Osteoblast (primary cell): Measurements from ENCODE around the gene C14orf180. TPM values are rescaled to one million over a fixed set of nuclear protein-coding genes. Genes with fewer than 3 reads are reported as not detected.
"Not testable (repeated sequence)": the region's sequence is repeated elsewhere in the genome, so short reads cannot be mapped to it uniquely, and the experiment has no call there.

ENCODE experiments used
- DNase-seq: peaks from one replicate; pipeline ENCODE4 v3.0.0; 2011; ENCODE audit warnings: low spot score, mixed read lengths; ENCODE audit not compliant: insufficient read length; ENCODE audit errors: missing footprints
- H2AFZ ChIP-seq: 2 replicates; pipeline ENCODE4 v1.6.0; 2011; ENCODE audit warnings: mild to moderate bottlenecking, low read length
- H3K27ac ChIP-seq: 2 replicates; pipeline ENCODE4 v1.5.1; 2011; ENCODE audit warnings: mild to moderate bottlenecking, low read depth, low read length, moderate library complexity
- H3K27me3 ChIP-seq: 2 replicates; pipeline ENCODE4 v1.6.0; 2012; ENCODE audit warnings: mild to moderate bottlenecking, control low read depth, inconsistent platforms, low read length, moderate library complexity; ENCODE audit not compliant: insufficient read depth
- H3K36me3 ChIP-seq: 2 replicates; pipeline ENCODE4 v1.5.1; 2011; ENCODE audit warnings: mild to moderate bottlenecking, low read length, control low read depth, moderate library complexity; ENCODE audit not compliant: insufficient read depth
- H3K4me1 ChIP-seq: 2 replicates; pipeline ENCODE4 v1.5.1; 2011; ENCODE audit warnings: mild to moderate bottlenecking, low read length, control low read depth, moderate library complexity; ENCODE audit not compliant: insufficient read depth
- H3K4me2 ChIP-seq: 2 replicates; pipeline ENCODE4 v1.6.0; 2011; ENCODE audit warnings: mild to moderate bottlenecking, low read length; ENCODE audit not compliant: insufficient read depth
- H3K4me3 ChIP-seq: fragments of 200-600 bp; sonication (generic); 3 replicates; pipeline ENCODE4 v1.5.1; 2012; ENCODE audit warnings: mild to moderate bottlenecking, low read length, inconsistent platforms; ENCODE audit not compliant: insufficient read depth
- H3K79me2 ChIP-seq: 2 replicates; pipeline ENCODE4 v1.6.0; 2012; ENCODE audit warnings: mild to moderate bottlenecking, low read length, control low read depth, inconsistent platforms; ENCODE audit not compliant: insufficient read depth
- H3K9me3 ChIP-seq: 2 replicates; pipeline ENCODE4 v1.5.1; 2011; ENCODE audit warnings: low read depth, low read length, control low read depth
- H4K20me1 ChIP-seq: 2 replicates; pipeline ENCODE4 v1.6.0; 2012; ENCODE audit warnings: mild to moderate bottlenecking, low read length, control low read depth; ENCODE audit not compliant: insufficient read depth
- CTCF ChIP-seq: IDR thresholded peaks from 2 replicates; pipeline ENCODE4 v1.5.1; 2011; ENCODE audit warnings: mild to moderate bottlenecking, low read depth, low read length, moderate library complexity; ENCODE audit errors: extremely low read depth
- total RNA-seq: library from RNA; depleted of rRNA; stranded (reverse); fragments of >200 nt; gene quantifications from 2 replicates; pipeline ENCODE4 v1.2.3, GENCODE V29; 2012

C14orf180 gene
- total RNA-seq, 1 donor: not detected

GRCh38 chr14:104636131-104636530 is 56.6 kb downstream of the C14orf180 start:
- no peaks in the 10 kb centered on the region for H3K4me1 ChIP-seq
- H3K79me2 ChIP-seq: no peaks in the 10 kb centered on the region
- H4K20me1 ChIP-seq: no peaks in the 10 kb centered on the region
- TF ChIP-seq CTCF: no peak
- peaks cover 3% of the 10 kb centered on the region for H3K27me3 ChIP-seq
- H3K9me3 ChIP-seq: no peaks in the 10 kb centered on the region
- H3K4me3 ChIP-seq: no peak overlapping the region
- no peak overlapping the region for H2AFZ ChIP-seq
- H3K4me2 ChIP-seq: no peak overlapping the region
- H3K36me3 ChIP-seq: no peaks in the 10 kb centered on the region
- peak; percentile 73 for DNase-seq
- no peak overlapping the region for H3K27ac ChIP-seq

GRCh38 chr14:104636846-104637545 is 57.4 kb downstream of the C14orf180 start:
- not testable (repeated sequence) for H3K27ac ChIP-seq, H3K4me1 ChIP-seq, H2AFZ ChIP-seq, H3K27me3 ChIP-seq, H3K4me3 ChIP-seq, H3K36me3 ChIP-seq, H3K4me2 ChIP-seq, H3K79me2 ChIP-seq, H4K20me1 ChIP-seq, H3K9me3 ChIP-seq, DNase-seq

GRCh38 chr14:104637546-104638003 is 58.0 kb downstream of the C14orf180 start:
- DNase-seq: peak; percentile 79
- Histone ChIP-seq H3K36me3 (no peaks in the 10 kb centered on the region), H3K4me2 (no peak overlapping the region), H4K20me1 (no peaks in the 10 kb centered on the region), H3K79me2 (no peaks in the 10 kb centered on the region), H3K9me3 (no peaks in the 10 kb centered on the region), H3K4me1 (no peaks in the 10 kb centered on the region), H2AFZ (no peak overlapping the region), H3K27ac (no peak overlapping the region), H3K4me3 (no peak overlapping the region), H3K27me3 (no peaks in the 10 kb centered on the region)
- no peak for TF ChIP-seq CTCF

GRCh38 chr14:104638190-104638589 is 58.6 kb downstream of the C14orf180 start:
- Histone ChIP-seq H3K9me3 (no peaks in the 10 kb centered on the region), H2AFZ (no peak overlapping the region), H3K4me2 (no peak overlapping the region), H4K20me1 (no peaks in the 10 kb centered on the region), H3K79me2 (no peaks in the 10 kb centered on the region), H3K27ac (no peak overlapping the region), H3K27me3 (no peaks in the 10 kb centered on the region), H3K4me1 (no peaks in the 10 kb centered on the region), H3K36me3 (no peaks in the 10 kb centered on the region), H3K4me3 (no peak overlapping the region)
- peak; percentile 36 for DNase-seq
- no peak for TF ChIP-seq CTCF
